ENCODE data around the gene GPX1.
"Not testable (repeated sequence)": the region's sequence is repeated elsewhere in the genome, so short reads cannot be mapped to it uniquely, and the experiment has no call there.

Gene GPX1

DNA sequence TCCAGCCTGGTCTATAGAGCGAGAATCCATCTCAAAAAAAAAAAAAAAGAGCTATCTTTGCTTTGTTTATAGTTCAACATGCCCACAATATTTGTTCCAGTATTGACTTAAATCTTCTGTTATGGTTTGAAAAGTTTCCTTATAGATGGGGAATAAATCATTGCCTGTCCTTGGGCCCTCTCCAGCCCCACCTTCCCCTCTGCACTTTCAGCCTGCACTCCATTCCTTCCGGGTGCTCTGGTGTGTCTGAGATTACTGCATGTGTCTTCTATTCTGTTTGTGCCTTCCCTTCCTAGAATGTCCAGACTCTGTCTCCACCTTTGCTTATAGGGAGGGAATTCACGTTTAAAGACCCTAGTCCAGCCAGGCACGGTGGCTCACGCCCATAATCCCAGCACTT, 25.2 kb upstream of the GPX1 start:
- H3K36me3 Mint-ChIP-seq (ENCODE audit: low read depth): peaks cover 28% of the 10 kb centered on the region
- H3K4me3 Mint-ChIP-seq: no peak overlapping the region
- no peak overlapping the region for H3K27ac Mint-ChIP-seq
- H3K9me3 Mint-ChIP-seq: no peaks in the 10 kb centered on the region
- no peak for DNase-seq (ENCODE audit: low spot score)
- H3K27me3 Mint-ChIP-seq (ENCODE audit: low read depth): no peaks in the 10 kb centered on the region
- H3K4me1 Mint-ChIP-seq (ENCODE audit: low read depth): peaks cover 16% of the 10 kb centered on the region

DNA sequence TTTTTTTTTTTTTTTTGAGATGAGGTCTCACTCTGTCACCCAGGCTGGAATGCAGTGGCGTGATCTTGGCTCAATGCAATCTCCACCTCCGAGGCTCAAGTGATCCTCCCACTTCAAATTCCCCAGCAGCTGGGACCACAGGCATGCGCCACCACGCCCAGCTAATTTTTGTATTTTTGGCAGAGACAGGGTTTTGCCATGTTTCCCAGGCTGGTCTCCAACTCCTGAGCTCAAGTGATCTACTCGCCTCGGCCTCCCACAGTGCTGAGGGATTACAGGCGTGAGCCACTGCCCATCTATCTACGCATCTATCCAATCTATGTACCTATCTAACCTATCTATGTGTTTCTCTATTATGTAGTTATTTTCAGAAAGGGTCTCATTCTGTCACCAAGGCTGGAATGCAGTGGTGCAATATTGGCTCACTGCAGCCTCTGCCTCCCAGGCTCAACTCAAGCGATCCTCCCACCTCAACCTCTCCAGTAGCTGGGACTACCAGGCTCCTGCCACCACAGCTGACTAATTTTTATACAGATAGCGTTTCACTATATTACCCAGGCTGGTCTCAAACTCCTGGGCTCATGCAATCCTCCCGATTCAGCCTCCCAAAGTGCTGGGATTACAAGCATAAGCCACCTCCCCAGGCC, 20.2 kb upstream of the GPX1 start:
- Mint-ChIP-seq H3K4me3 (no peak overlapping the region), H3K27me3 (ENCODE audit: low read depth) (no peaks in the 10 kb centered on the region), H3K27ac (no peak overlapping the region), H3K9me3 (no peaks in the 10 kb centered on the region), H3K4me1 (ENCODE audit: low read depth) (peaks cover 16% of the 10 kb centered on the region), H3K36me3 (ENCODE audit: low read depth) (peaks cover 40% of the 10 kb centered on the region)
- DNase-seq (ENCODE audit: low spot score): no peak

DNA sequence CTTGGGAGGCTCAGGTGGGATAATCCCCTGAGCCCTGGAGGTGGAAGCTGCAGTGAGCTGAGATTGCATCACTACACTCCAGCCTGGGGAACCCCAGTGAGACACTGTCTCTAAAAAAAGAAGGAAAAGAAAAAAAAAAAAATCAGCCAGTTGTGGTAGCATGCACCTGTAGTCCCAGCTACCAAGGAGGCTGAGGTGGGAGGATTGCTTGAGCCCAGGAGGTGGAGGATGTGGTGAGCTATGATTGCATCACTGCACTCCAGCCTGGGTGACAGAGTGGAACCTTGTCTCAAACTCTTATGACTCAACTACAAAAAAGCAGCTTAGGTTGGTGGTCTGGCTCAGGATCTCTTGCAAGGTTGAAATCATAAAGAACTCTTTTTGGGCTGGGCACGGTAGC, 19.3 kb upstream of the GPX1 start:
- Mint-ChIP-seq H3K4me1 (ENCODE audit: low read depth) (peaks cover 16% of the 10 kb centered on the region), H3K4me3 (no peak overlapping the region)

DNA sequence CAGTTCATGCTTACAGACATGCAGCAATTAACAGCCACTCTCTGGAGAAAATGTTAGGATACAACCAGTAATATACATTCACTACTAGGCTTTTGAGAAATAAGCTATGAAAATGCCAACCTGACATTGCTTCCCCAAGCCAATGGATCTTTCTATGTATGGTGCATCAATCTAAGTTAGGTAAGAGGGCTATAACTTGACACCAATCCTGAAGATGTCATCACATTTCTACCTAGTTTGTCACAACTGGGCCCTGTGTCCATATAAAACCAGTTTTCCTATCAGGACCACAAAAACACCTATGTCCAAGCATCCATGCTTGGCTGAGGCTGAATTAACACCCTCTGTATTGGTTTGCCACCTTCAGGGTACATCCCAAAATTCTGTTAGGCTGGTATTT, 13.8 kb upstream of the GPX1 start:
- no peak for DNase-seq (ENCODE audit: low spot score)
- no peaks in the 10 kb centered on the region for H3K9me3 Mint-ChIP-seq
- H3K4me1 Mint-ChIP-seq (ENCODE audit: low read depth): peaks cover 8% of the 10 kb centered on the region
- no peak overlapping the region for H3K4me3 Mint-ChIP-seq
- no peaks in the 10 kb centered on the region for H3K27me3 Mint-ChIP-seq (ENCODE audit: low read depth)
- no peak overlapping the region for H3K27ac Mint-ChIP-seq
- H3K36me3 Mint-ChIP-seq (ENCODE audit: low read depth): peaks cover 59% of the 10 kb centered on the region

More for the DNA sequence above, 19.3 kb upstream of the GPX1 start:
- peak overlapping the region; percentile 52 for H3K27ac Mint-ChIP-seq
- no peaks in the 10 kb centered on the region for H3K27me3 Mint-ChIP-seq (ENCODE audit: low read depth)
- DNase-seq (ENCODE audit: low spot score): peak; percentile 47
- H3K36me3 Mint-ChIP-seq (ENCODE audit: low read depth): peaks cover 46% of the 10 kb centered on the region
- H3K9me3 Mint-ChIP-seq: no peaks in the 10 kb centered on the region

DNA sequence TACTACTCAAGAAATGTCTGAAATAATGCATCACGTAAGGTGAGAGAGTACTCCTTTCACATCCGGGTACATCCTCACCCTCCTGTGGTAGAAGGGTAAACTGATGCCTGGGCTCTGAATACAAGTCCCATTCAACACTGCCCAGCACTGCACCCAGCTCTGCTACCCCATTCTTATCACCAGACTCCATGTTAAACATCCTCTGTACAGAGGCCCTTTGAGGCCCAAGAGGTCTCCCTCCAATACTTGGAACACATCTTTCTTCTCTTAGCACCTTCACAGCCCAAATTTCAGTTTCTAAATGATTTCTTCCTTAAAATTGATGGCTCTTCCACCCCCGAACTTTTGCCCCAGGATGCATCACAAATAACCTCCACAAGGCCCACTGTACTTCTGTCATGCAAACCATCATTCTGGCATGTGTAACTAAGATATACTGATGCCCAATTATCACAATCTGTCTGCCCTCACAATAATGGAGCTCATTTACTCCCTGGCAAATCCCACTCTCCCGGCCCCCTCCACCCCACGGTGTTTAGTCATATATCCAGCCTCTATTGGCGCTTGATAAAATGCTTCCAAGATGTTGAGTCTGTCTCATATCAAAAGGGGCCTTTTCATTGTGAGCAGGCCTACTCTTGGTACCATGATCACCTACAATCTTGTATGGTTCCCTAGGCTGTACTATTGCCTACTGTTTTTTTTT, 12.6 kb upstream of the GPX1 start:
- no peak for DNase-seq (ENCODE audit: low spot score)
- no peak overlapping the region for H3K27ac Mint-ChIP-seq
- no peaks in the 10 kb centered on the region for H3K9me3 Mint-ChIP-seq
- H3K36me3 Mint-ChIP-seq (ENCODE audit: low read depth): peaks cover 71% of the 10 kb centered on the region
- H3K4me1 Mint-ChIP-seq (ENCODE audit: low read depth): peaks cover 8% of the 10 kb centered on the region
- H3K27me3 Mint-ChIP-seq (ENCODE audit: low read depth): no peaks in the 10 kb centered on the region
- no peak overlapping the region for H3K4me3 Mint-ChIP-seq

DNA sequence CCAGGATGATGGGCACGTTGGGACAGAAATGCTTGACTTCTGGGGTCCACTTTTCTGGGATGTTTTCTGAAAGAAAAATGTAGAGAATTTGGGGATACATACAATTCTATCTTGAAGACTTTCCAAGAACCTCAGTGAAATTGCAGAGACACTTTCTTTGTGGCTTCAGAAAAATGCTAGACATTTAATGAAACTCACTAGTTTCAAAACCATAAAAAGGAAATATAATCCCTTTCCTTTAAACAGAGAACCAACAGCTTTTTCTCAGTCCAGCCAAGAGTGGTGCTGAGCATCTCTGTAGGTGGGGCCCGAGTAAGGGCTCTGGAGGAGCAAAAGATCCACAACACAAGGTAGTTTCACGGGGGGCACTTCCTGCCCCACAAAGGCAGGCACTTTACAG, 4.4 kb upstream of the GPX1 start:
- DNase-seq (ENCODE audit: low spot score): no peak
- Mint-ChIP-seq H3K27ac (no peak overlapping the region), H3K36me3 (ENCODE audit: low read depth) (peaks cover 65% of the 10 kb centered on the region), H3K27me3 (ENCODE audit: low read depth) (no peaks in the 10 kb centered on the region), H3K9me3 (no peaks in the 10 kb centered on the region), H3K4me1 (ENCODE audit: low read depth) (peaks cover 23% of the 10 kb centered on the region), H3K4me3 (no peak overlapping the region)

DNA sequence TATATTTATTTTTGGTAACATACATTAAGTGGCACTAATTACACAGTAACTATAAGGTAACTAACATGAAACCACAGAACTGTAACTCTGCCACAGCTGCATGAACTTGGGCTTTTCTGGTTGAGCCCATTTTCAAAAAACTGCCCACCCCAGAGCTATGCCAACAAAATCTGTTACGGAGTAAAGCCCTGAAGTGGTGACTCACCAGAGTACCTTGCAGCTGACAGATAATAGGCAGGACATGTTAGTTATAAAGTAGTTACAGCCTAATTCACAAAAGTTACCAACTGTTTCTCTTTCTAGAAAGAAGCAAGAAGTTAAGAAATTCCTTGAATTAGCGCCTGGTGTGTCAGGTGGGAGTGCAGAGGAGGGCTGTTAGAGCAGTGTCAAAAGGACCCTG, 1.5 kb upstream of the GPX1 start:
- H3K4me3 Mint-ChIP-seq: peak overlapping the region; percentile 88
- no peaks in the 10 kb centered on the region for H3K27me3 Mint-ChIP-seq (ENCODE audit: low read depth)
- H3K4me1 Mint-ChIP-seq (ENCODE audit: low read depth): peaks cover 34% of the 10 kb centered on the region
- H3K36me3 Mint-ChIP-seq (ENCODE audit: low read depth): peaks cover 69% of the 10 kb centered on the region
- DNase-seq (ENCODE audit: low spot score): no peak
- H3K27ac Mint-ChIP-seq: peak overlapping the region; percentile 35
- no peaks in the 10 kb centered on the region for H3K9me3 Mint-ChIP-seq

DNA sequence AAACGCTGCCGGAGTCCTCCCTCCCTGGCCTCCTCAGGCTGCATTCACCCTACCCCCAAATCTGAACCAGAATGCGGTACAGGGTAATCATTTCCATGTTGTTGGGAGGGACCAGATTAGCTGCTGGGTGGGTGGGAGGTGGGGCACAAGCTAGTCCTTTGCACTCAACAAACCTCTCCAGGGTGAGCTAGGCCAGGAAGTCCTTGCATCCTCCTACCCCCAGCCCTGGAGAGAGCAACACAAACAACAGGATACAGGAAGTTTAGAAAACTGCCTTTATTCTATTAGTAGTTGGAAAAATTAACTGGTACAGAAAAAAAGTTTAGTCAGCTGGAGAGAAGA, 702 bp upstream of the GPX1 start:
- DNase-seq (ENCODE audit: low spot score): no peak
- Mint-ChIP-seq H3K9me3 (no peaks in the 10 kb centered on the region), H3K27me3 (ENCODE audit: low read depth) (no peaks in the 10 kb centered on the region), H3K36me3 (ENCODE audit: low read depth) (peaks cover 68% of the 10 kb centered on the region), H3K4me1 (ENCODE audit: low read depth) (peaks cover 34% of the 10 kb centered on the region), H3K4me3 (peak overlapping the region; percentile 88), H3K27ac (peak overlapping the region; percentile 85)

DNA sequence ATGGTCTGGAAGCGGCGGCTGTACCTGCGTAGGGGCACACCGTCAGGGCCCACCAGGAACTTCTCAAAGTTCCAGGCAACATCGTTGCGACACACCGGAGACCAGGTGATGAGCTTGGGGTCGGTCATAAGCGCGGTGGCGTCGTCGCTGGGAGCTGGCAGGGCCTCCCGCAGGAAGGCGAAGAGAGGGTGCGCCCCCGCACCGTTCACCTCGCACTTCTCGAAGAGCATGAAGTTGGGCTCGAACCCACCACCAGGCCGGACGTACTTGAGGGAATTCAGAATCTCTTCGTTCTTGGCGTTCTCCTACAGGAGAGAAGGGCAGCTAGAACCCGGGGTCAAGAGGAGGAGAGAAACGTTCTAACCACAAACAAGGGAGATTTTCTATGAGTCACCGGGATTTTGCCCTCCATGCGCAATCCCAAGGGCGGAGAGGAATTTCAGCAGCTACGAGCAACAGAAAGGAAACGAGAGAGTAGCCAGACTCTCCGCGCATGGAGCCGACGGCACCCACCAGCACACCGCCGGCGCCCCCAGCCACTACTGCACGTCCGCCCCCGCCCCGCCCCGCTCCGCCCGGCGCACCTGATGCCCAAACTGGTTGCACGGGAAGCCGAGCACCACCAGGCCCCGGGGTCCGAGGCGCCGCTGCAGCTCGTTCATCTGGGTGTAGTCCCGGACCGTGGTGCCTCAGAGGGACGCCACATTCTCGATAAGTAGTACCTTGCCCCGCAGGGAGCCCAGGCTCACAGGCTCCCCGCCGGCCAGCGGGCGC, 523 bp downstream of the GPX1 start:
- not testable (repeated sequence) for H3K27me3 Mint-ChIP-seq (ENCODE audit: low read depth); H3K9me3 Mint-ChIP-seq
- peak; percentile 44 for DNase-seq (ENCODE audit: low spot score)
- Mint-ChIP-seq H3K4me1 (ENCODE audit: low read depth) (peaks cover 36% of the 10 kb centered on the region), H3K36me3 (ENCODE audit: low read depth) (peaks cover 62% of the 10 kb centered on the region), H3K4me3 (peak overlapping the region; percentile 88), H3K27ac (peak overlapping the region; percentile 86)

DNA sequence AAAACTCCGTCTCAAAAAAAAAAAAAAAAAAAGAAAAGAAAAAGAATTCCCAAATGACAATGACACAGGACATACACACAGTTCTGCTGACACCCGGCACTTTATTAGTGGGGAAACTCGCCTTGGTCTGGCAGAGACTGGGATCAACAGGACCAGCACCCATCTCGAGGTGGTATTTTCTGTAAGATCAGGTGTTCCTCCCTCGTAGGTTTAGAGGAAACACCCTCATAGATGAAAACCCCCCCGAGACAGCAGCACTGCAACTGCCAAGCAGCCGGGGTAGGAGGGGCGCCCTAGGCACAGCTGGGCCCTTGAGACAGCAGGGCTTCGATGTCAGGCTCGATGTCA, 1.1 kb downstream of the GPX1 start:
- peaks cover 57% of the 10 kb centered on the region for H3K36me3 Mint-ChIP-seq (ENCODE audit: low read depth)
- DNase-seq (ENCODE audit: low spot score); H3K9me3 Mint-ChIP-seq; H3K27me3 Mint-ChIP-seq (ENCODE audit: low read depth): not testable (repeated sequence)
- peaks cover 32% of the 10 kb centered on the region for H3K4me1 Mint-ChIP-seq (ENCODE audit: low read depth)
- peak overlapping the region; percentile 86 for H3K27ac Mint-ChIP-seq
- H3K4me3 Mint-ChIP-seq: peak overlapping the region; percentile 88

DNA sequence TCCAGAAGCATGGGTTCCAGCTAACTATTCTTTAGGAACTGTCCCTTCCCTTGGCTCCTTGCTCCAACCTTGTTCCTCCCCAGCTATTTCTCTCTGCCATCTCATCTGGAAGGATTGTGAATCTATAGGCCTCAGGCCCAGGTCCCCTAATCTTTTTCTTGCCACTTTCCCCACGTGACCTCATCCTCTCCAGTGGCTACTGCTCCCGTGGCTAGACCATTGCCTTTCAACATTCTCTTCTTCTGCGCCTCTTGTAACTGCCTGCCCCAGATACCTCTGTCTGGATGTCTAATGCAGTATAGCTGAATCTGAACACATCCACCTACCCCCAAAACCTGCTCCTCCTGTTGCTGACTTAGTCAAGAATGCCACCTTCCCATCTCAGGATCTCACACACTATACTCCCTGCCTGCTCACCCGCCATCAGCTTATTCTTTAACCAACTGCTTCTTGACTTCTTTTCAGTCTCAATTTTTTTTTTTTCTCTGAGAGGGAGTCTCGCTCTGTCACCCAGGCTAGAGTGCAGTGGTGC, 5.2 kb downstream of the GPX1 start:
- Mint-ChIP-seq H3K9me3 (no peaks in the 10 kb centered on the region), H3K27me3 (ENCODE audit: low read depth) (no peaks in the 10 kb centered on the region), H3K4me3 (no peak overlapping the region), H3K27ac (no peak overlapping the region), H3K36me3 (ENCODE audit: low read depth) (peaks cover 24% of the 10 kb centered on the region), H3K4me1 (ENCODE audit: low read depth) (peaks cover 19% of the 10 kb centered on the region)
- no peak for DNase-seq (ENCODE audit: low spot score)

DNA sequence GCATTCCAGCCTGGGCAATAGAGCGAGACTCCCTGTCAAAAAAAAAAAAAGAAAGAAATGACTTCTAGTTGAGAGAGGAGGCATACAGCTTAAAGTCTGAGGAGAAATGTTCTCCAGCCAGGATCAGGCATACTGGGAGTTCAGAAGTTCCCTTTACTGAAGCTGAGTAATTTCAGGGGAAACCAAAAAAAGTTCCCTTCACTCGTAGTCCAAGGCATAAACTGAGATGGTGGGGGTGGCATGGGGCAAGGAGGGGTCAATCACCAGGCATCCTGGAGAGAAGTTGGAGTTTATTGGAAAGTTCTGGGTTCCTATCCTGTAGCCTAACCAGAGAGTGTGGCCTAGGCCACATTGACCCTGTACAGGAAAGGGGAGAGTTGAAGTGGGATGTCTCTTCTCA, 5.9 kb downstream of the GPX1 start:
- Mint-ChIP-seq H3K4me3 (no peak overlapping the region), H3K4me1 (ENCODE audit: low read depth) (peaks cover 16% of the 10 kb centered on the region), H3K27me3 (ENCODE audit: low read depth) (no peaks in the 10 kb centered on the region), H3K36me3 (ENCODE audit: low read depth) (peaks cover 20% of the 10 kb centered on the region), H3K27ac (no peak overlapping the region), H3K9me3 (no peaks in the 10 kb centered on the region)
- no peak for DNase-seq (ENCODE audit: low spot score)

DNA sequence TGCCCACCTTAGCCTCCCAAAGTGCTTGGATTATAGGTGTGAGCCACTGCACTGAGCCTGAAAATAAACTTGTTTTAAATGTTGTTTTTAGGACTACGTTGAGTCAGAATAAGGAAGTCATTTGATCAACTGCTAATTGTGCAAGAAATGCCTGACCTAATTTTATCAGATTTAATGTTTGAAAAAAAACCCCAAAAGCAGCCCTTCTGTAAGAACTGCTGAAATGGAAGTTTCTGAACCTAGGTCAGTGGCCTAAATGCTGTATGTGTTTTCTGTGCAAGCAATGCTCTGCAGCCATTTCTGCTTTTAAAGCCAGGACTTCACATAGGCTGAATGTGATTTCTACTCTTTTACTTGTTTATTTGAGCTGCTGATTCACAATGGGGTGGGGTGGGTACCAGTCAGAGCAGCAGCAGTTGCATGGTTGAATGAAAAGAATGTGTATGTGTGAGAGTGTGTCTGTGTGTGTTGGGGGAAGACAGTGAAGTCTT, 6.6 kb downstream of the GPX1 start:
- H3K27me3 Mint-ChIP-seq (ENCODE audit: low read depth): no peaks in the 10 kb centered on the region
- H3K4me1 Mint-ChIP-seq (ENCODE audit: low read depth): peaks cover 12% of the 10 kb centered on the region
- no peaks in the 10 kb centered on the region for H3K9me3 Mint-ChIP-seq
- H3K4me3 Mint-ChIP-seq: no peak overlapping the region
- no peak for DNase-seq (ENCODE audit: low spot score)
- H3K27ac Mint-ChIP-seq: peak overlapping the region; percentile 51
- peaks cover 14% of the 10 kb centered on the region for H3K36me3 Mint-ChIP-seq (ENCODE audit: low read depth)
